Uterus (tissue), 4 donors: ENCODE results near the gene CNOT2. TPM values are rescaled to one million over a fixed set of nuclear protein-coding genes. Genes with fewer than 3 reads are reported as not detected.

Experiments
- DNase-seq, 2 donors: peaks; one replicate each; pipeline ENCODE4 v3.0.0-alpha.2; 2019 to 2020
- H3K27ac ChIP-seq, 2 donors: fragments of 200-600 bp; sonication (generic); 1 replicate in 1 of 2; 2 replicates in 1 of 2; pipeline ENCODE4 v1.5.1; 2016 to 2018
- H3K27me3 ChIP-seq, 2 donors: fragments of 200-600 bp; sonication (generic); one replicate each; pipeline ENCODE4 v1.5.1; 2018 to 2019; ENCODE audit warnings: control low read depth in 1 of 2
- H3K36me3 ChIP-seq, 2 donors: fragments of 200-600 bp; sonication (generic); one replicate each; pipeline ENCODE4 v1.5.1; 2019; ENCODE audit warnings: control low read depth in 1 of 2
- H3K4me1 ChIP-seq, 2 donors: fragments of 200-600 bp; sonication (generic); one replicate each; pipeline ENCODE4 v1.5.1; 2018 to 2019; ENCODE audit warnings: control low read depth in 1 of 2
- H3K4me3 ChIP-seq, 2 donors: fragments of 200-600 bp; sonication (generic); 1 replicate in 1 of 2; 2 replicates in 1 of 2; pipeline ENCODE4 v1.5.1; 2018 to 2019; ENCODE audit warnings: mild to moderate bottlenecking in 1 of 2
- H3K9me3 ChIP-seq, 2 donors: fragments of 200-600 bp; sonication (generic); one replicate each; pipeline ENCODE4 v1.5.1; 2019; ENCODE audit warnings: control low read depth in 1 of 2
- CTCF ChIP-seq, 4 experiments: fragments of 200-600 bp in 2 of 4; fragments of 450-650 bp in 2 of 4; sonication (generic) in 2 of 4; IDR thresholded peaks; one replicate each; pipeline ENCODE4 v1.5.1; 2016 to 2019; ENCODE audit warnings: antibody characterized with exemption in 4 of 4, mild to moderate bottlenecking in 2 of 4, moderate library complexity in 1 of 4
- POLR2A ChIP-seq, 2 donors: fragments of 450-650 bp; IDR thresholded peaks; one replicate each; pipeline ENCODE4 v1.6.1; 2016; ENCODE audit warnings: antibody characterized with exemption in 2 of 2, mild to moderate bottlenecking in 1 of 2, moderate library complexity in 1 of 2
- intact Hi-C: fragments of 100-400 bp; cut with DNase I; formaldehyde crosslinking; loops from one replicate; pipeline ENCODE4 v1.15.1; 2023; ENCODE audit warnings: low total_unique reads
- total RNA-seq, 4 donors: library from RNA; depleted of rRNA in 3 of 4; stranded (reverse); fragments of >200 nt in 3 of 4; gene quantifications; one replicate each; pipeline versions ENCODE4 v1.1.0 to v1.2.4, GENCODE V29; 2014 to 2023
- donor health status: DM: yes; HTN: yes; CAD: no.

The CNOT2 gene
- total RNA-seq, 4 donors from 2014 or later = 97.7 to 320 (median 193) TPM

GRCh38 chr12:70319605-70320004, 76.4 kb downstream of the CNOT2 start:
- H3K9me3 ChIP-seq = no peaks in the 10 kb centered on the region
- intact Hi-C loops = no loop called here
- TF ChIP-seq CTCF (IDR thresholded peaks at IDR 0.05) (no peak), POLR2A (IDR thresholded peaks at IDR 0.05) (no peak)
- no peak overlapping the region for H3K4me3 ChIP-seq
- DNase-seq = no peak
- no peaks in the 10 kb centered on the region for H3K36me3 ChIP-seq
- H3K4me1 ChIP-seq = no peaks in the 10 kb centered on the region
- no peak overlapping the region for H3K27ac ChIP-seq
- no peaks in the 10 kb centered on the region for H3K27me3 ChIP-seq

- TF ChIP-seq CTCF (IDR thresholded peaks at IDR 0.05) (no peak), POLR2A (IDR thresholded peaks at IDR 0.05) (no peak)
- Histone ChIP-seq H3K36me3 (no peaks in the 10 kb centered on the region), H3K4me3 (no peak overlapping the region), H3K9me3 (no peaks in the 10 kb centered on the region), H3K27ac (no peak overlapping the region), H3K27me3 (no peaks in the 10 kb centered on the region), H3K4me1 (no peaks in the 10 kb centered on the region)
- intact Hi-C loops = no loop called here
- no peak for DNase-seq
These were observed 78.0 kb downstream of the CNOT2 start for GRCh38 chr12:70321191-70321590.

- H3K27ac ChIP-seq = no peak overlapping the region
- TF ChIP-seq POLR2A (IDR thresholded peaks at IDR 0.05) (no peak), CTCF (IDR thresholded peaks at IDR 0.05) (no peak)
- DNase-seq = no peak
- no peaks in the 10 kb centered on the region for H3K9me3 ChIP-seq
- no peaks in the 10 kb centered on the region for H3K27me3 ChIP-seq
- no peak overlapping the region for H3K4me3 ChIP-seq
- intact Hi-C loops = no loop called here
- no peaks in the 10 kb centered on the region for H3K4me1 ChIP-seq
- no peaks in the 10 kb centered on the region for H3K36me3 ChIP-seq
These were observed 84.3 kb downstream of the CNOT2 start for GRCh38 chr12:70327541-70327940.

- no peak overlapping the region for H3K27ac ChIP-seq
- intact Hi-C loops = no loop called here
- TF ChIP-seq CTCF (IDR thresholded peaks at IDR 0.05) (no peak), POLR2A (IDR thresholded peaks at IDR 0.05) (no peak)
- no peak for DNase-seq
- no peak overlapping the region for H3K4me3 ChIP-seq
- H3K9me3 ChIP-seq = no peaks in the 10 kb centered on the region
- H3K27me3 ChIP-seq = no peaks in the 10 kb centered on the region
- no peaks in the 10 kb centered on the region for H3K36me3 ChIP-seq
- no peaks in the 10 kb centered on the region for H3K4me1 ChIP-seq
These were observed 86.5 kb downstream of the CNOT2 start for GRCh38 chr12:70329728-70330127.

- Histone ChIP-seq H3K4me1 (no peaks in the 10 kb centered on the region), H3K27me3 (no peaks in the 10 kb centered on the region), H3K9me3 (no peaks in the 10 kb centered on the region), H3K4me3 (no peak overlapping the region), H3K36me3 (no peaks in the 10 kb centered on the region), H3K27ac (no peak overlapping the region)
- intact Hi-C loops = no loop called here
- TF ChIP-seq CTCF (IDR thresholded peaks at IDR 0.05) = no peak
- no peak for DNase-seq
These were observed 86.9 kb downstream of the CNOT2 start for GRCh38 chr12:70330158-70330557.
